ENCODE results near the gene KITLG.
"Not testable (repeated sequence)": the region's sequence is repeated elsewhere in the genome, so short reads cannot be mapped to it uniquely, and the experiment has no call there.

Gene KITLG

GRCh38 chr12:88490425-88490824, 89.8 kb downstream of the KITLG start:
- DNase-seq (ENCODE audit: low spot score) = no peak

- no peak for DNase-seq (ENCODE audit: low spot score)
These were observed 107.5 kb downstream of the KITLG start for GRCh38 chr12:88472775-88473174.

- DNase-seq (ENCODE audit: low spot score) = no peak
These were observed 108.0 kb downstream of the KITLG start for GRCh38 chr12:88472248-88472647.

- no peak for DNase-seq (ENCODE audit: low spot score)
These were observed 108.8 kb downstream of the KITLG start for GRCh38 chr12:88471331-88472045.

- DNase-seq (ENCODE audit: low spot score) = no peak
These were observed 111.1 kb downstream of the KITLG start for GRCh38 chr12:88469154-88469553.

GRCh38 chr12:88468581-88468980, 111.7 kb downstream of the KITLG start:
- no peak for DNase-seq (ENCODE audit: low spot score)

GRCh38 chr12:88466708-88467107, 113.6 kb downstream of the KITLG start:
- not testable (repeated sequence) for DNase-seq (ENCODE audit: low spot score)

GRCh38 chr12:88458327-88458726, 121.9 kb downstream of the KITLG start:
- DNase-seq (ENCODE audit: low spot score) = no peak

GRCh38 chr12:88453323-88453722, 126.9 kb downstream of the KITLG start:
- no peak for DNase-seq (ENCODE audit: low spot score)

- DNase-seq (ENCODE audit: low spot score) = no peak
These were observed 129.1 kb downstream of the KITLG start for GRCh38 chr12:88451205-88451604.

GRCh38 chr12:88450136-88450535, 130.1 kb downstream of the KITLG start:
- DNase-seq (ENCODE audit: low spot score) = no peak

GRCh38 chr12:88448337-88448915, 131.8 kb downstream of the KITLG start:
- DNase-seq (ENCODE audit: low spot score) = no peak

- no peak for DNase-seq (ENCODE audit: low spot score)
These were observed 134.4 kb downstream of the KITLG start for GRCh38 chr12:88445705-88446394.

GRCh38 chr12:88444481-88444880, 135.8 kb downstream of the KITLG start:
- no peak for DNase-seq (ENCODE audit: low spot score)

All from hematopoietic multipotent progenitor cell treated with erythropoietin and hydrocortisone succinate and interleukin-3 and kit ligand, for 17 days (in vitro differentiated cells).